DOHH2 (cell line): ENCODE measurements around the gene EEF2KMT.

Experiments used
- H3F3A ChIP-seq: fragments of 200-600 bp; sonication (generic), shearing (Covaris generic); 2 replicates; pipeline ENCODE4 v1.6.0; 2016; ENCODE audit warnings: antibody characterized with exemption, mild to moderate bottlenecking; ENCODE audit not compliant: control insufficient read depth, insufficient read depth
- H3K27ac ChIP-seq: fragments of 200-600 bp; sonication (generic); 2 replicates; pipeline ENCODE4 v1.5.1; 2014; ENCODE audit warnings: low read depth, mild to moderate bottlenecking, low read length, moderate library complexity
- H3K27me3 ChIP-seq: fragments of 200-600 bp; sonication (generic); 2 replicates; pipeline ENCODE4 v1.6.1; 2014; ENCODE audit warnings: mild to moderate bottlenecking, low read length, mixed read lengths; ENCODE audit not compliant: control insufficient read depth
- H3K36me3 ChIP-seq: fragments of 200-600 bp; sonication (generic); 2 replicates; pipeline ENCODE4 v1.6.1; 2014; ENCODE audit warnings: mild to moderate bottlenecking, low read length, moderate library complexity, mixed read lengths; ENCODE audit not compliant: control insufficient read depth
- H3K4me1 ChIP-seq: fragments of 200-600 bp; sonication (generic); 2 replicates; pipeline ENCODE4 v1.6.1; 2014; ENCODE audit warnings: mild to moderate bottlenecking, low read length, mixed read lengths; ENCODE audit not compliant: control insufficient read depth
- H3K4me2 ChIP-seq: fragments of 200-600 bp; sonication (generic); 2 replicates; pipeline ENCODE4 v1.6.0; 2014; ENCODE audit warnings: mild to moderate bottlenecking, low read length, moderate library complexity
- H3K4me3 ChIP-seq: fragments of 200-600 bp; sonication (generic); 2 replicates; pipeline ENCODE4 v1.5.1; 2014; ENCODE audit warnings: mild to moderate bottlenecking, low read length, mixed read lengths
- H3K79me2 ChIP-seq: fragments of 200-600 bp; sonication (generic); 2 replicates; pipeline ENCODE4 v1.6.1; 2014; ENCODE audit warnings: mild to moderate bottlenecking, low read length, mixed read lengths; ENCODE audit not compliant: control insufficient read depth
- H3K9me2 ChIP-seq: fragments of 200-600 bp; sonication (generic); replicated peaks from 2 replicates; pipeline ENCODE4 v1.6.1; 2014; ENCODE audit warnings: mild to moderate bottlenecking, low read length, mixed read lengths; ENCODE audit not compliant: control insufficient read depth
- H3K9me3 ChIP-seq: fragments of 200-600 bp; sonication (generic); 2 replicates; pipeline ENCODE4 v1.6.1; 2014; ENCODE audit warnings: antibody characterized with exemption, low read length, mixed read lengths; ENCODE audit not compliant: control insufficient read depth, insufficient read depth
- H4K20me1 ChIP-seq: fragments of 200-600 bp; sonication (generic); 2 replicates; pipeline ENCODE4 v1.6.0; 2014; ENCODE audit warnings: low read depth, mild to moderate bottlenecking, antibody characterized with exemption, low read length, moderate library complexity; ENCODE audit not compliant: control insufficient read depth, insufficient read depth
- EZH2phosphoT487 ChIP-seq: fragments of 200-600 bp; sonication (generic); IDR thresholded peaks from 2 replicates; pipeline ENCODE4 v1.6.1; 2017; ENCODE audit warnings: borderline replicate concordance, mild to moderate bottlenecking, antibody characterized with exemption, low read length, moderate library complexity, mixed read lengths
- TF ChIP-seq, protein P1 (sequence below): fragments of 200-600 bp; sonication (generic); IDR thresholded peaks from one replicate; pipeline ENCODE4 v1.5.1; 2014; ENCODE audit warnings: antibody characterized with exemption, mild to moderate bottlenecking, low read depth, low read length; ENCODE audit not compliant: poor library complexity, severe bottlenecking

The EEF2KMT gene

DNA sequence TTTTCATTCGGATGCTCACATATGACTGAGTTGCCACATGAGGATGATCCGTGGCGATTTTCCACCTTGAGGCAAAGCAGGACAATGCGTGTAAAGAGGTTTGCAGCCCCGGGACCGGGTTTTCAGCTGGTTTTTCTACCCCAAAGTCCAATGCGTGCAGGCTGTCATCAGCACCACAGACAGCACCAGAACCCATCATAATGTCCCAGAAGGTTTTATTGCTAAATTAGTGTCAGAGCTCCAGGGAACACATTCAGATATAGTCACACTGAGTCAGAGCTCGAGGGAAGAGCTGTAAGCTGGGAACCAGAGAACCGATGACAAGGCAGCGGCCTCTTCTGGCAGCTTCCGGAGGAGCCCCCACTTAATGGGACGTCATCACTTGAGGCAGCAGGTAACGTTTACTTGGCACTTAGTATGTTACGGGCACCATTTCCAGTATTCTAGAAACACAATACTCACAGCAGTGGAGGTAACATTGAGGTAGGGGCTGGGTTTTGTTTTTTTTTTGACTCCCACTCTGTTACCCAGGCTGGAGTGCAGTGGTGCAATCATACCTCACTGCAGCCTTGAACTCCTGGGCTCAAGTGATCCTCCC is 54.9 kb downstream of the EEF2KMT start:
- Histone ChIP-seq H3K4me2 (no peak overlapping the region), H3K4me1 (no peaks in the 10 kb centered on the region), H3K36me3 (no peaks in the 10 kb centered on the region)

DNA sequence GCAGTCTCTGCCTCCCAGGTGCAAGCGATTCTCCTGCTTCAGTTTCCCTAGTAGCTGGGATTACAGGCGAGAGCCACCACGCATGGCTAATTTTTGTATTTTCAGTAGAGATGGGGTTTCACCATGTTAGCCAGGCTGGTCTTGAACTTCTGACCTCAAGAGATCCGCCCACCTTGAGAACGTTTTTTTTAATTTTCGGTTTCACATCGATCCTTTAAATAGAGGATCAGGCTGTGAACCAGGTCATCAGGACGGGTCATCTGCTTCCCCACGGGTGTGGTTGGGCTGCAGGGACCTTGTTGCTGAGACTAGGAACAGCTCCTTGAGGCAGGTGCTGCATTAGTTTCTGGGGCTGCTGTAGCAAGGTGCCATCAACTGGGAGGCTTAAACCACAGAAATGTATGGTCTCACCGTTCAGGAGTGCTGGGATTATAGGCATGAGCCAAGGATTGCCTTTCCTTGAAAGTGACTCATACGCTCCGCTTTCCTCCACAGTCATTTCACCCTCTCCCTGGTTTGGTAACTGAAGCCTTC is 55.9 kb downstream of the EEF2KMT start:
- Histone ChIP-seq H3K27me3 (peaks cover 9% of the 10 kb centered on the region), H3K9me3 (no peaks in the 10 kb centered on the region), H3K79me2 (no peaks in the 10 kb centered on the region), H3K4me2 (no peak overlapping the region), H4K20me1 (no peaks in the 10 kb centered on the region), H3K9me2 (no peaks in the 10 kb centered on the region), H3K4me1 (peaks cover 6% of the 10 kb centered on the region), H3K27ac (no peak overlapping the region), H3F3A (no peaks in the 10 kb centered on the region), H3K4me3 (no peak overlapping the region), H3K36me3 (no peaks in the 10 kb centered on the region)
- TF ChIP-seq EZH2phosphoT487 = no peak
- TF ChIP-seq, protein P1, sequence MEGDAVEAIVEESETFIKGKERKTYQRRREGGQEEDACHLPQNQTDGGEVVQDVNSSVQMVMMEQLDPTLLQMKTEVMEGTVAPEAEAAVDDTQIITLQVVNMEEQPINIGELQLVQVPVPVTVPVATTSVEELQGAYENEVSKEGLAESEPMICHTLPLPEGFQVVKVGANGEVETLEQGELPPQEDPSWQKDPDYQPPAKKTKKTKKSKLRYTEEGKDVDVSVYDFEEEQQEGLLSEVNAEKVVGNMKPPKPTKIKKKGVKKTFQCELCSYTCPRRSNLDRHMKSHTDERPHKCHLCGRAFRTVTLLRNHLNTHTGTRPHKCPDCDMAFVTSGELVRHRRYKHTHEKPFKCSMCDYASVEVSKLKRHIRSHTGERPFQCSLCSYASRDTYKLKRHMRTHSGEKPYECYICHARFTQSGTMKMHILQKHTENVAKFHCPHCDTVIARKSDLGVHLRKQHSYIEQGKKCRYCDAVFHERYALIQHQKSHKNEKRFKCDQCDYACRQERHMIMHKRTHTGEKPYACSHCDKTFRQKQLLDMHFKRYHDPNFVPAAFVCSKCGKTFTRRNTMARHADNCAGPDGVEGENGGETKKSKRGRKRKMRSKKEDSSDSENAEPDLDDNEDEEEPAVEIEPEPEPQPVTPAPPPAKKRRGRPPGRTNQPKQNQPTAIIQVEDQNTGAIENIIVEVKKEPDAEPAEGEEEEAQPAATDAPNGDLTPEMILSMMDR = no peak

More for the DNA sequence above, 54.9 kb downstream of the EEF2KMT start:
- H4K20me1 ChIP-seq = no peaks in the 10 kb centered on the region
- no peak for TF ChIP-seq EZH2phosphoT487
- TF ChIP-seq, protein P1 = no peak
- H3K9me2 ChIP-seq = no peaks in the 10 kb centered on the region
- no peaks in the 10 kb centered on the region for H3K9me3 ChIP-seq
- H3K27ac ChIP-seq = no peak overlapping the region
- H3K4me3 ChIP-seq = no peak overlapping the region
- H3K79me2 ChIP-seq = no peaks in the 10 kb centered on the region
- no peaks in the 10 kb centered on the region for H3F3A ChIP-seq
- H3K27me3 ChIP-seq = peaks cover 9% of the 10 kb centered on the region

DNA sequence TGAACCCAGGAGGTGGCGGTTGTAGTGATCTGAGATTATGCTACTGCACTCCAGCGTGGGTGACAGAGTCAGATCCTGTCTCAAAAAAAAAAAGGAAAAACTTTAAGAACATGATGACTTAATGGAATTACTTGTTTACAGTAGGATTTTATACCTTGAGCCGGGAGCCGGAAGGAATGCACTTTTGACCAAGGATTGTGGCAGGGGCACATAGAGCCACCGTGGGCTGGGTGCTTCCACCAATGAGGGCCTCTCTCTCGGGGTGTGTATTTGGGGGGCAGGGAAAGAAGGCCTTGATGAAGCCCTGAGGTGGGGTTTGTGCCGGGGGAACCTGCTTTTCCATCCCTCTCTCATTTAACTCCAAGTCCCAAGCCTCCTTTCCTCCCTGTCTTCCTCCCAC is 57.1 kb downstream of the EEF2KMT start:
- peaks cover 16% of the 10 kb centered on the region for H3K4me1 ChIP-seq
- no peak overlapping the region for H3K27ac ChIP-seq
- H3K79me2 ChIP-seq = no peaks in the 10 kb centered on the region
- H3K4me2 ChIP-seq = no peak overlapping the region
- no peaks in the 10 kb centered on the region for H3K9me3 ChIP-seq
- TF ChIP-seq, protein P1 = no peak
- TF ChIP-seq EZH2phosphoT487 = no peak
- H3K27me3 ChIP-seq = peaks cover 9% of the 10 kb centered on the region
- no peaks in the 10 kb centered on the region for H3K9me2 ChIP-seq
- H3K4me3 ChIP-seq = no peak overlapping the region
- no peaks in the 10 kb centered on the region for H4K20me1 ChIP-seq
- no peaks in the 10 kb centered on the region for H3K36me3 ChIP-seq
- no peaks in the 10 kb centered on the region for H3F3A ChIP-seq
